ENCODE results near the gene TMC4.
A peak's percentile ranks its signal among the peaks of the same experiment; 100 is the strongest.

TMC4 gene

DNA sequence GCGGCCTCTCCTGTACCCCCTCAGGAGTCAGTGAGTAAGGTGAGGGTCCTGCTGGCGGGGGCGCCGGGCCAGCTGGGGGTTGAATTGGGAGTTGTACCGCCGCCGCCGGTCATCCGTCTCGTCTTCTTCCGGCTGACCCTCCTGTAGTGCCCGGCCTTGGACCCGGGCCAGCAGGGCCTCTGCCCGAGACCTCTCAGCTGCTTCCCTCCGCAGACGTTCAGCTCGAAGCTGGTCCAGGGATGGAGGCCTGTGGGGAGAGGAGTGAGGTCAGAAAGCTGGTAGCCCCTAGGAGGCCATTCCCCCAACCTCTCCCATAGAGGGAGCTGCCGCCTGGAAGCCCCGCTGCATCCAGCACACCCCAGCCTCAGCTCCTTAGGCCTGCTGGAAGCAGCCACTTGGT is 17.3 kb downstream of the TMC4 start:
- no peak for DNase-seq (ENCODE audit: low read depth in 1 of 2, low spot score in 1 of 2)

DNA sequence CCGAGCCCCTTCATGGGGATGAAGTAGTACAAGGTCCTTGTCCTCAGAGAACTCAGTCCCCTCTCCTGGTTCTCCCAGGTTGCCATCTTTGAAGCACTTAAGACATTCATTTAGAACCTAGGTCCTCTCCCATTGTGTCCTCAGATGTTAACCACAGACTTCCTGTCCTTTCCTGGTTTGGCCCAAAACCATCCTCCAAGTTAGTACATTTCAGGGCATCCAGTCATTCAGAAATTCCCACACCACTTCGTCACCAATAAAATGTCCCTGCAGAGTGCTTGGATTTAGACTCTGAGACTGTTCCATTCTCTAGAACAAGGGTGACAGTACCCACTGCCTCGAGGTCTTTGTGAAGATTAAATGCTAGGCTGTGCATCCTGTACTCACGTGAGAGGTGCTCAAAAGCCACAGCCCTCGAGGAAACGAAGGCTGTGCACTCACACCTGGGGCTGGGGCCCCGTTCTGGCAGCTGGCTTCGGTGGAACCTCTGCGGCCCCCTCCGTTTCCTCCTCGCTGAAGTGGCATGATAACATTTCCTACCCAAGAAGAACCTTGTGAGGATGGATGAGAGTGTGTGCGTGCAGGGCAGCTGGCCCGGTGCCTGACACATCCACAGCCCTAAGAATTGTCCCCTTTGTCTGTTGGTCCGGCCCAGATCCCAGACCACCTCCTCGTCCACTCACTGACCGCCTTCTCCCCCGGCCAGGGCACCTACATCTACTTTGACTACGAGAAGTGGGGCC is 18.2 kb downstream of the TMC4 start:
- DNase-seq (ENCODE audit: low read depth in 1 of 2, low spot score in 1 of 2) = no peak

DNA sequence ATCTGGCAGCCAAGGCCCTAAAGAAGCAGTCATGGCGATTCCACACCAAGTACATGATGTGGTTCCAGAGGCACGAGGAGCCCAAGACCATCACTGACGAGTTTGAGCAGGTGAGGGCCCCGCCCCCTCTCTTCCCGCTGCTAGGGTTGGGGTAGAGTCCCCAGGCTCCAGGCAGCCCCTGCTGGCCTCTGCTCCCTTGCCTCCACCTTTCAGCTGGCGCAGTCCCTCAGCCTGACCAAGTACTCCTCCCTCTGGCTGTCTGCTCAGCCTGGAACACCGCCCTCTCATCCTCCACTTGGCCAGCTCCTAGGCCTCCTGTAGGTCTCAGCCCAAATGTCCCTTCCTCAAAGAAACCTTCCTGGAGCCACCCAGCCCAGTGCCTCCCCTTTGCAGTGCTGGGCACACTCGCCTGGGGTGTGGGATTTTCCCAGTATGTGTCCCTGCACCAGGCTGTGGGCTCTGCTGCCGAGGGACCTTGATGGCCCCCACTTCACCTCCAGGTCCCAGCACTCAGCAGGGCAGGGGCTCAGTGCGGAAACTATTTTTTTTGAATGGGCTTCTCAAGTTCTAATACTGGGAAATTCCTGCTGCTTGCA is 19.1 kb downstream of the TMC4 start:
- DNase-seq (ENCODE audit: low read depth in 1 of 2, low spot score in 1 of 2) = no peak

DNA sequence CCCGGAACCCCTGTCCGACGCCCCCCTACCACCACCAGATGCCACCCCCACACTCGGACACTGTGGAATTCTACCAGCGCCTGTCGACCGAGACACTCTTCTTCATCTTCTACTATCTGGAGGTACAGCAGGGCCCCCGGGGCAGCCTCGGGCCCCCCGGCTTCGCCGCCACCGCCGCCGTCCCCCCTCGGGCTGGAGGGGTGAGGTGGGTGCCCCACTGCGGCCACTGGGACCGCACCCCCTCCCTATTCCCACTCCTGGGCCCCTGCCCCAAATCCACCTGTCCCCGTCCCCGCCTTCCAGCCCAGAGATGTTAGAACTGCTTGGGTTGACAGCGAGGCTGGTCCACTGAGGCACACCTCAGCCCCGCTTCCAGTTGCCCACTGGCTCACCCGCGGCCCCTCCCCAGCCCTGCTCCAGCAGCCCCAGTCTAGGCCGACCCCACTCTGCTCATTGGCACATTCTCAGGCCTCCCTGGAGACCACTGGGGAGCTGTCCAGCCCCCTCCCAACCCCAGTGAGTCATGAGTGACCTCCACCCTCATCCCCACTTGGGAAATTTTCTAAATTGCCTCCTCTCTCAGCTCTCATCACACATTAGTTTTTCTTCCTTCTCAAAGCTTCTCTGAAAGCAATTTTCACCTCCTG is 20.0 kb downstream of the TMC4 start:
- DNase-seq (ENCODE audit: low read depth in 1 of 2, low spot score in 1 of 2) = no peak

DNA sequence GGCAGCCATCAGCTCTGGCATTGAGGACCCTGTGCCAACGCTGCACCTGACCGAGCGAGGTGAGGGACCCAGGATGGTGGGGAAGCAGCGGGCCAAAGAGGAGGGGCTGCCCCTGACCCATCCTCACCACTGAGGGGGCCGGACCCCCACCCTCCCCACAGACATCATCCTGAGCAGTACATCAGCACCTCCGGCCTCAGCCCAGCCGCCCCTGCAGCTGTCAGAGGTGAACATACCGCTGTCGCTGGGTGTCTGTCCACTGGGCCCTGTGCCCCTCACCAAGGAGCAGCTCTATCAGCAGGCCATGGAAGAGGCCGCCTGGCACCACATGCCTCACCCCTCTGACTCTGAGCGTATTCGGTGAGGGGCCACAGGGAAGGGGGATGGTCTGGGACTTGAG is 20.7 kb downstream of the TMC4 start:
- no peak for DNase-seq (ENCODE audit: low read depth in 1 of 2, low spot score in 1 of 2)

DNA sequence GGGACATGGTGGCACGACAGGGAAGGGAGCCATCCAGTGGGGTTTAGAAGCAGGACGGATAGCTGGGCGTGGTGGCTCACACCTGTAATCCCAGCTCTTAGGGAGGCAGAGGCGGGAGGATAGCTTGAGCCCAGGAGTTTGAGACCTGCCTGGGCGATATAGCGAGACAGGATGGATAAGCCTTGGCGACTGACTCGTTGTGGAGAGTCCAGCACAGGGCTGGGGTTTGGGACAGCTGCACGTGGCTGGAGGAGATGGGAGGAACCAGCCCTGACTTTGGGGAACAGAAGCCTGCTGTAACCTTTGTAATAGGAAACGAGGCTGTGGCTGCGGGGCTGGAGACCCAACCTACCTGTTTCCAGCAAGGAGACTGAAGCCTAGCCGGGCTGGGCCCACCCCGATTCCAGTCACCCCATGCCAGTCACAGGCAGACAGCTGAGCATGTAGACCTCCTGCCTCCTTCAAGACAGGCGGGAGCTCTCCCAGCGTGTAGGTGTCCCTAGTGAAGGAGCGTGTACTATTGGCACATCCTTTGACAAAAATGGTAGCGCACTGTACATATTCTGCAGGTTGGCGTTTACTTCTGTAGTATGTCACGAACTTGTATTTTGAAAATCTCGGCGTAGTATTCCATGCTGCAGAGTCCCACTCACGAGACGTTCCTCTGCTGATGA is 21.5 kb downstream of the TMC4 start:
- DNase-seq (ENCODE audit: low read depth in 1 of 2, low spot score in 1 of 2) = no peak

DNA sequence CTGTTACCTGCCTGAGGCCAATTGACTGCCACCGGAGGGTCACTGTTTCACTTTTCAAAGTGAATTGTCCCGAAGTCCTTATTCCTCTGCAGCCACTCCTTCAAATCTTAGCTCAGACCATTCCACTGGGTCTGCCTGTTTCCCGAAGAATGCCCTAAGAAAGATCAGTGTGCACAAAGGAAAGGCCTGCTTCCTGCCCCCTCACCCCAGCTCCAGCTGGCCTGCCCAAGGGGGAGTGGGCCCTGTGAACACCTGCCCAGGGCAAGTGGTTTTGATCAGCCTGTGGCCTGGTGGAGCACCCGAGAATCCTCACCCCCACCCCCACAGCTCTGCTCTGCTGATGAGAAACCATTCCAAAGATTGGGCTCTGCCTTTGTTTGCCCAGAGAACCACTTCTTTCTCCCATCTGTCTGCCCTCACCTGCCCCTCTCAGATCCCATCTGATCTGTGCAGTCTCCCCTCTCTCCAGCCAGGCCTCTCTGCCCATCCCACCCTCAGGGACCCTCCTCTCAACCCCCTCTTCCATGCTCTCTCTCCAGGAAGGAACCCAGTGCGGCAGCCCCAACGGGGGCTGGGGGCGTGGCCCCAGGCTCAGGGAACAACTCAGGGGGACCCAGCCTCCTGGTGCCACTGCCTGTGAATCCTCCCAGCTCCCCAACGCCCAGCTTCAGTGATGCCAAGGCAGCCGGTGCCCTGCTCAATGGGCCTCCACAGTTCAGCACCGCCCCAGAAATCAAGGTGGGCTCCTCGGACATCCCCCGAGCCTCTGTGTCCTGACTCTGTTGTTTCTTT is 23.7 kb downstream of the TMC4 start:
- no peak for DNase-seq (ENCODE audit: low read depth in 1 of 2, low spot score in 1 of 2)

DNA sequence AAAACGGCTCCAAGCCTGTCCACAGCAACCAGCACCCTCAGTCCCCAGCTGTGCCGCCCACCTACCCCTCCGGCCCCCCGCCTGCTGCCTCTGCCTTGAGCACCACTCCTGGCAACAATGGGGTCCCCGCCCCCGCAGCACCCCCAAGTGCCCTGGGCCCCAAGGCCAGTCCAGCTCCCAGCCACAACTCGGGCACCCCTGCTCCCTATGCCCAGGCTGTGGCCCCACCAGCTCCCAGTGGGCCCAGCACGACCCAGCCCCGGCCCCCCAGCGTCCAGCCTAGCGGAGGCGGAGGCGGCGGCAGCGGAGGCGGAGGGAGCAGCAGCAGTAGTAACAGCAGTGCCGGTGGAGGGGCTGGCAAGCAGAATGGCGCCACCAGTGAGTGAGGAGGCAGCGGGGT is 24.8 kb downstream of the TMC4 start:
- DNase-seq (ENCODE audit: low read depth in 1 of 2, low spot score in 1 of 2) = no peak

DNA sequence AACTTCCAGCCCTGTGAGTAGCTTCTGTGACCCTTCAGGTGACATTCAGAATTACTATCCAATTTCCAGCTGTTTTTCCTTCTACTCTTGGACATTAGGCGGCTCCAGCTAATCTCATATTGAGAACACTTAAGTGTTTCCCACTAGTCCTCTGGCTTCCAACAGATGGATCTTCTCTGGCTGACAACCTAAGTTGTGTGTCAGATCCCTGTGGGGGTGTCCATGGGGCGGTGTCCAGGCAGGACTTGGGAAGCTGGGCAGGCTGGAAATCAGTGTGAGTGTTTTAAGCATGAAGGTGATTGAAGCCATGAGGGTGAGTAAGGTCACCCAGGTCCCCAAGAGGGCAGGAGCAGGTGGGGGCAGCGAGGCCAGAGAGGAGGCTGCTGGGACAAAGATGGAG is 25.3 kb downstream of the TMC4 start:
- DNase-seq (ENCODE audit: low read depth in 1 of 2, low spot score in 1 of 2) = no peak

DNA sequence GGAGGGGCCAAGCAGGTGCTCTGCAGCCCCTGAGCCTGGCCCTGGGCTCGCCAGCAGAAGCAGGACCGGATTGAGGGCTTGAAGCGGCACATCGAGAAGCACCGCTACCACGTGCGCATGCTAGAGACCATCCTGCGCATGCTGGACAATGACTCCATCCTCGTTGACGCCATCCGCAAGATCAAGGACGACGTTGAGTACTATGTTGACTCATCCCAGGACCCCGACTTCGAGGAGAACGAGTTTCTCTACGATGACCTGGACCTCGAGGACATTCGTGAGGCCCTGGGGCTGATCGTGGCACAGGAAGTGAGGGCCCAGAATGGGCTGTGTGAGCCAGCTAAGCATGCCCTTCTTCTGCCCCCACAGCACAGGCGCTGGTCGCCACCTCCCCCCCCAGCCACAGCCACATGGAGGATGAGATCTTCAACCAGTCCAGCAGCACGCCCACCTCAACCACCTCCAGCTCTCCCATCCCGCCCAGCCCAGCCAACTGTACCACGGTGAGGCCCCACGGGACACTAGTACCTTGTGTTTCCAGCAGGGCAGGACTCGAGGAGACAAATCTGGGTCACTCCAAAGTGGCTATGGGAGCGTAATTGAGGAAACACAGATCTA is 27.3 kb downstream of the TMC4 start:
- no peak for DNase-seq (ENCODE audit: low read depth in 1 of 2, low spot score in 1 of 2)

DNA sequence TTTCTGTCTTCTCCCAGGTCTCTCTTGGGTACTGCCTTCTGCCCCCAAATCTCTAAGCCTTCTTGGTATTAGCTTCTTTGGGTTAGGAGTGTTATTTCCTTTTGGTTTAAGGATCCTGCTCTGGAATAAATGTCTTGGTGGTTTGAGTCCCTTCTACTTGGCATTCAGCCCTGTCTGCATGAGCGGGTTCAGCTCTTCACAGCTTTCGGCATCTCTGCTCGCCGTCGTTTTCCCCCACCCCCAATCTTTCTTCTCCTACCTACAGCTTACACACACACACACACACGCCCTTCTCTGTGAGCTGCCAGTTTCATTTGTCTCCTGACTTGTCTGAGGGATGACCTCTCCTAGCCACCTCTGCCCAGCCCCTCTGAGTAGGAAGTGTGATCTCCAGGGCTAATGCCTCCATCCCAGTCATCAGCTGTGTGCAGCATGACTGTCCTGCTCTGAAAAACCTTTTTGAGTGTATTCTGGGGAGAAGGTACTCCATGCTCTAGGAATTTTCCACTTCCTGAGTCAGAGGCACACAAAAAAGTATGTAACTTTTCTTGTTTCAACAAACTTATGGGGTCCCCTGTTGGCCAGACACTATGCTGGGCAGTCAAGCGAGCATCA is 30.7 kb downstream of the TMC4 start:
- DNase-seq (ENCODE audit: low read depth in 1 of 2, low spot score in 1 of 2) = no peak

DNA sequence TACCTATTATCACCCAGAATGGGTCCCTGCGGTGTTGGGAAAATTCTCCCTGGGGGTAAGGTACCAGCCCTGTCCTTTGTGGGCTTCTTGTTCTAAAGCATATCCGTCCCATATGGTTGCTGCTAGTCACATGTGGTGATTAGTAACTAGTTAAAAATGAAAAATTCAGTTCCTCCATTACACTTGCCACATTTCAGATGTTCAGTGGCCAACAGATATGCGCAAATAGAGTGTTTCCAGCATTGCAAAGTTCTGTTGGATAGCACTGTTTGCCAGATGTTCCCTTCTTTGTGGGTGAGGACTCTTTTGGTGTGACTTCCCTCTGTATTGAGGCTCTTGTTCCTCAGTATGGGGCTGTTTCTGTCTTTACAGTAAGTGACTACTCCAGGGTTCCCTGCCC is 31.6 kb downstream of the TMC4 start:
- no peak for DNase-seq (ENCODE audit: low read depth in 1 of 2, low spot score in 1 of 2)

DNA sequence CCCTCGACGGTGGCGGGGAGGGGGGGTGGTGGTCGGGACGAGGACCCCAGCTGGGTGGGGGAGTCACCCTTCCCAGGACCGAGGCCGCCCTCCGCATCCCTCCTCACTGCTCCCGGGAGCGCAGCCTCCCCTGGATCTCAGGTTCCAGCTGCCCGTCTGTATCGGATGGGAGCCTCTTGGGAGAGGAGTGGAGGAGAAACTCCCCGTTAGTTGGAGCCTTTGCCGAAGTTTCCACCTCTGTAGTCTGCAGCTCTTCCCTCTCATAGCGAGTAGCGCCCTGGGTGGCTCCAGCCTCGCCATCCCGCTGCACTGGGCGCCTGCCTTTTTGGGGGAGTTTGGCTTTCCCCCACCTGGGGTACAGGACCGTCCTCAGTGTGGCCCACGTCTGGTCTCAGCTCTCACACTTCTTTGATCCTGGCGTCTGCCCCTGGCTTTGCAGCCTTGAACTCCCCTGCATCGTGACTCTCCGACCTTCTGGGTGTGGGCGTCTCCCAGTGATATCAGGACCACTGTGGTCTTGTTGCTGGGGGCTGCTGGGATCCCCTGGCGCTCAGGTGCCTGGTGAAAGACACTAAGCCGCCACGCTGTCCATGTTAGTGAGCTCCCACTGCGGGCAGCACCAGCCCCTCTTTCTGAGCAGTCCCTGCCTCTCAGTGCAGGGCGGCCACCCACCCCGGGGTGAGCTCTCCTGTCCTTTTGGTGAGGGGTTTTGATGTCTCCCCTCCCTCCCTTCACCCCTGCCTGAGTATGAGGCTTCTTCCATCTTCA is 34.3 kb downstream of the TMC4 start:
- no peak for DNase-seq (ENCODE audit: low read depth in 1 of 2, low spot score in 1 of 2)

DNA sequence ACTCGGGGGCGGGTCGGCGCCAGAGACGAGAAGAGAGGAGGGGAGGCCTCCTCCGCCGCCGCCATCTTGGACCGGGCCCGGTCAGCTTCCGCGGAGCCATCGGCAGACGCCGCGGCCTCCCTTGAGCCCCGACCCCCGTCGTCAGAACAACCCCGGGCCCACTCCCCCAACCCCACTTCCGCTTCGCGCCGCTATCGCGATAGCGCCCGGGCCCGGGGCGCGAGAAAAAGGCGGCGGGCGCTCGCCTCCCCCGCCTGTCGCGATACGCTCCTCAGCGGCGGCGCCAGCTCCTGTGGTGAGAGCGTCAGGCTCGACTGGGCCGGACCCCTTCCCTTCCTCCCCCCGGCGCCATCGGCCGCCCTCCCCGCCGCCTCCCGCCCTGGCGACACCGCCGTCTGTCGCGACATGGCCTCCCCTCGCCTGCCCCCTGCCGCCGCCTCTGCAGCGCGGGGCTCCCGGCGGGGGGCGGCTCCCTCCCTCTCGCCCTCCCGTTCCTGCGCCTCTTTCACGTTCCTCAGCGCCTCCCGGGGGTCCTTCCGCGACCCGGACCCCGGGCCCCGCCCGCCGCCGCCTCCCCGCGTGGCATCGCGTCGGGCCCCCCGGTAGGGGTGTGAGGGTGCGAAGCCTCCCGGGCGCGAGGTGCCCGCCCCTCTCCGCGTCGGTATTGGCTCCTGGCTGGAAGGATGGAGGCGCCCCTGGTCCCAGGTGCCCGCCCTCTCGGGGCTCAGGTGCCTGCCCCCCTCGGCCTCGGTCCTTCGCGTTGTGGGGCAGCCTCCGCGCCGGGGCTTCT is 35.1 kb downstream of the TMC4 start, which contains the start of gene CNOT3:
CNOT3 (plus strand) TSS at position 64 of the 790 bp plus-strand sequence. CDS start 5,217 bp downstream, outside the sequence.
- DNase-seq (ENCODE audit: low read depth in 1 of 2, low spot score in 1 of 2) = no peak

DNA sequence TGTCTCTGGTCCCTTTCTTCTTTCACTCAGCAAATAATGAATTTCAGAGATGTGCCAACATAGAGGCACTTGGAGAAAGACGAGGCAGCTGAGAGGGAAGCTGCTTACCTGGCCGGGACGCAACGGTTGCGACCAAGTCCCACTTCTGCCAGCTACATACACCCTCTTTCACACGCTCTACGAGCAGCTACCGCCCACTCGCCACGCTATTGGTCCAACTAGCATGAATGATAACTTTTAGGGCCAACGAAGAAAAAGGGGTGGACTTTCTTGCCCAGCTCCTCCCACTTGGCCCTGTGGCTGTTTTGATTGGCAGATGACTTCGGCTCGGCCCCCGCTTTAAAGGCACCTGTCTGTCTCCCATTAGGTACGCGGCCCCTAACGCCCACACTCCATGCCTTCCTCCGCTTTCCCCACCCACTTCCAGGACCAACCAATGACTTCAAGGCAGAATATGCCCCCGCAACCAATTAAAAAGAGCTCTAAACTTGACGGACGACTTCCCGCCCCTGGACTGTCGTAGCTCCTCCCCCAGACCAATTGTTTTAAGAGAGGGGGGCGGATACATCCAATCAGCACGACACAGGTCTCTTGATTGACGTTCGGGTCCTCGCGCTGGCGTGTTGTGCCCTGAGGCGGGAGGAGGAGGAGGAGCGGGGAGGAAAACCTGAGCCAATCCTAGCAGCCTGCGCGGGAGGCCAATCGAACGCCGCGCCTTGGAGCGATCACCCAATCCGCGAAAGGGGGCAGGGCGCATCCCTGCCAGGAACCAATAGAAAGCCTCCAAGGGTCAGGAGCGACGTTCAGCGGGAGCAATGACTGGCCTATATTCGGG is 35.9 kb downstream of the TMC4 start:
- peak; percentile 92 to 99 for DNase-seq (ENCODE audit: low read depth in 1 of 2, low spot score in 1 of 2)

DNA sequence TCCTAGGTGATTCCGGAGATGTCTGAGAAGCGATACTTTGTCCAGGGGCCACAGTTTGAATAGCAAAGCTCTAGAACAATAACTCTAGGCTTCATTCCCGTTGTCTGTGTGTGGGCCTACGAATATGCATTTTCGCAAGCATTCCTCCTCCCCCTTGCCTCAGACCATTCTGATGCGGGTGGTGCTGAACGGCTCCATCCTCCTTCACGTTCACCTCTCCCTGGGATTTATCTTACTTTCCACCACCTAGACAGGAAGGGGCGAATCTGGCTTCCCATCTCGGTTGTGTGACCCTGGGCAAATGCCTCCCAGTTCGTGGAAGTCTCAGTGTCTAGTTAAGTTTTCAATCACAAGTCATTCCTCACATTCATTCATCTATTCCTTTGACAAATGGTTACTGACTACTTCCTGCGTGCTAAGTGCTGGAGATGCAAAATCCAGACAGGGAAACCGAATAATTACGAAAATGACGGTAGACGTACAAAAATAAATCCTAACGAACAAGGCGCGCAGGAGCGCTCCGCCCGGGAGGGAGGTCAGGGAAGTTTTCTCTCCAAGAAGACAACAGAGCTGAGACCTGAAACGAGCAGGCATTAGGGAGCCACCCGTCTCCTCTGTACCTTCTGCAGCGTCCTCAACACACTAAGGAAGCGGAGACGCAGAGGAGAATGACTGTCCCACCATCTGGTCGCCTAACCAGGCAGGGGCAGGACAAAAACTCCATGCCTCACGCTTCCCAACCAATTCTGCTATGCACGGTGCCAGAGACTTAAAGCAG is 36.7 kb downstream of the TMC4 start:
- DNase-seq (ENCODE audit: low read depth in 1 of 2, low spot score in 1 of 2) = no peak

DNA sequence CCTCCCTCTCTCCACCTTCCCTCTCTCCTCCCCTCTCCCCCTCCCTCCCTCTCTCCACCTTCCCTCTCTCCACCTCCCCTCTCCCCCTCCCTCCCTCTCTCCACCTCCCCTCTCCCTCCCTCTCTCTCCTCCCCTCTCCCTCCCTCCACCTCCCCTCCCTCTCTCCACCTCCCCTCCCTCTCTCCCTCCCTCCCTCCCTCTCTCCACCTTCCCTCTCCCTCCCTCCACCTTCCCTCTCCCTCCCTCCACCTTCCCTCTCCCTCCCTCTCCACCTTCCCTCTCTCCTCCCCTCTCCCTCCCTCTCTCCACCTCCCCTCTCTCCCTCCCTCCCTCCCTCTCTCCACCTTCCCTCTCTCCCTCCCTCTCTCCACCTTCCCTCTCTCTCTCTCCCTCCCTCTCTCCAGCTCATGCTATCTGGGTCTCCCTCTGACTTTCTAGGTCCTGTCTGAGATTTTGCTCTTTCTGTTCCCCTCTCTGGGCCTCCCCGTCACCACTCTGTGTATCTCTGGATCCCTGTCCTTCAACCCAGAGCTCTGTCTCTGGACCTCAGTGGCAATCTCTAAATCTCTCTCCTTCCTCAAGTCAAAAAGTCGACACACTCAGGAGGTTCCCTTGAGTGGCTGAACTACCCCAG is 38.9 kb downstream of the TMC4 start:
- no peak for DNase-seq (ENCODE audit: low read depth in 1 of 2, low spot score in 1 of 2)

Data from activated CD4-positive, alpha-beta T cell treated with anti-CD3 and anti-CD28 coated beads, Interleukin-2, amount 50 U/mL, for 24 hours (primary cell).